Calu3 (cell line): Measurements from ENCODE around the gene ZDHHC11B. TPM values are rescaled to one million over a fixed set of nuclear protein-coding genes. Genes with fewer than 3 reads are reported as not detected.

Experiments
- BruUV-seq: library from RNA; stranded (reverse); fragments of 400-500 nt; replicated peaks from 2 replicates; lab custom pipeline; 2021; lab: Mats Ljungman, UMichigan
- CTCF ChIA-PET: fragments of 300-600 bp; sonication (Branson Sonifier 250); formaldehyde crosslinking; loops from one replicate; lab custom pipeline; 2022; ENCODE audit warnings: antibody characterized with exemption; lab: Charles Lee
- DNase-seq: peaks from one replicate; pipeline ENCODE4 v3.0.0; 2022
- H3K27ac Mint-ChIP-seq: one replicate; pipeline ENCODE4 v1.8.0; 2022; ENCODE audit warnings: mixed read lengths; ENCODE audit not compliant: unreplicated experiment
- H3K27me3 Mint-ChIP-seq: one replicate; pipeline ENCODE4 v1.8.0; 2022; ENCODE audit warnings: mixed read lengths; ENCODE audit not compliant: unreplicated experiment
- H3K36me3 Mint-ChIP-seq: one replicate; pipeline ENCODE4 v1.8.0; 2022; ENCODE audit warnings: mild to moderate bottlenecking, moderate library complexity, mixed read lengths; ENCODE audit not compliant: insufficient read depth, unreplicated experiment
- H3K4me1 Mint-ChIP-seq: one replicate; pipeline ENCODE4 v1.8.0; 2022; ENCODE audit warnings: mild to moderate bottlenecking, low read depth, mixed read lengths; ENCODE audit not compliant: unreplicated experiment
- H3K4me3 Mint-ChIP-seq: one replicate; pipeline ENCODE4 v1.8.0; 2022; ENCODE audit warnings: mild to moderate bottlenecking, low read depth, moderate library complexity, mixed read lengths; ENCODE audit not compliant: unreplicated experiment
- H3K9me3 Mint-ChIP-seq: one replicate; pipeline ENCODE4 v1.8.0; 2022; ENCODE audit warnings: low read depth, mixed read lengths; ENCODE audit not compliant: unreplicated experiment
- intact Hi-C: fragments of 100-400 bp; cut with micrococcal nuclease; formaldehyde crosslinking; loops from one replicate; pipeline ENCODE4 v1.10.0; 2022; ENCODE audit not compliant: unreplicated experiment
- total RNA-seq: library from RNA; stranded (reverse); gene quantifications from 2 replicates; pipeline ENCODE4 v1.2.3, GENCODE V29; 2022
- TF ChIP-seq, protein P1 (sequence below): fragments of 200-600 bp; IDR thresholded peaks from one replicate; pipeline ENCODE4 v1.8.0; 2022; ENCODE audit warnings: antibody characterized with exemption; ENCODE audit not compliant: unreplicated experiment

Gene ZDHHC11B
- total RNA-seq, 1 experiment from 2014 or later = 3.0 TPM

DNA sequence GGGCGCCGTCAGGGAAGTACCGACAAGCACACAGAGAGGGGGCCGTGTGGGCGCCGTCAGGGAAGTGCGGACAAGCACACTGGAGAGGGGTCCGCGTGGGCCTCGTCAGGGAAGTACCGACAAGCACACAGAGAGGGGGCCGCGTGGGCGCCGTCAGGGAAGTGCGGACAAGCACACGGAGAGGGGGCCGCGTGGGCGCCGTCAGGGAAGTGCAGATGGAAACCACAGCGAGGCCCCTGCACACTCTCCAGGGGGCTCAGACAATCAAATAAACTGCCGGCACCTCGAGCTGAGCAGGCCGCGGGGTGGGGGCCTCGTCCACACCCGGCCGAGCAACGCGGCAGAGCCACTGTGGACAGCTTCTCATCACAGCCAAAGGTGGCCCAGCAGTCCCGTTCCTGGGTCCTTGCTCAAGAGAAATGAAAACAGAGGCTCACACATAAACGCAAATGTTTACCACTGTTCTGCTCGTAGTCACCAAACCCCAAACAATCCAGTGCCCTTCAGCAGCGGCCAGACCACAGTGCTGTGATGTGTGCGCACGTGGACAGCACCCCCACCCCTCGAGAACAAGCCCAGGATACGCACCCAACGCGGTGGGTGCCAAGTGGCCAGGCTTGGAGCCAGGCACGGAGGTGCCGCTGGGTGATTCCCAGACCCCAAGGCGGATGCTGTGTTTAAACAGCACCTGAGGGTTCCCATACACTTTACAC lies 116.1 kb downstream of the ZDHHC11B start:
- H3K27me3 Mint-ChIP-seq = no peaks in the 10 kb centered on the region
- BruUV-seq = no TSS peak
- no peak overlapping the region for H3K4me3 Mint-ChIP-seq
- DNase-seq = no peak
- CTCF ChIA-PET = no interaction called here
- no peak overlapping the region for H3K27ac Mint-ChIP-seq
- no peaks in the 10 kb centered on the region for H3K9me3 Mint-ChIP-seq
- H3K4me1 Mint-ChIP-seq = peaks cover 10% of the 10 kb centered on the region
- TF ChIP-seq, protein P1, sequence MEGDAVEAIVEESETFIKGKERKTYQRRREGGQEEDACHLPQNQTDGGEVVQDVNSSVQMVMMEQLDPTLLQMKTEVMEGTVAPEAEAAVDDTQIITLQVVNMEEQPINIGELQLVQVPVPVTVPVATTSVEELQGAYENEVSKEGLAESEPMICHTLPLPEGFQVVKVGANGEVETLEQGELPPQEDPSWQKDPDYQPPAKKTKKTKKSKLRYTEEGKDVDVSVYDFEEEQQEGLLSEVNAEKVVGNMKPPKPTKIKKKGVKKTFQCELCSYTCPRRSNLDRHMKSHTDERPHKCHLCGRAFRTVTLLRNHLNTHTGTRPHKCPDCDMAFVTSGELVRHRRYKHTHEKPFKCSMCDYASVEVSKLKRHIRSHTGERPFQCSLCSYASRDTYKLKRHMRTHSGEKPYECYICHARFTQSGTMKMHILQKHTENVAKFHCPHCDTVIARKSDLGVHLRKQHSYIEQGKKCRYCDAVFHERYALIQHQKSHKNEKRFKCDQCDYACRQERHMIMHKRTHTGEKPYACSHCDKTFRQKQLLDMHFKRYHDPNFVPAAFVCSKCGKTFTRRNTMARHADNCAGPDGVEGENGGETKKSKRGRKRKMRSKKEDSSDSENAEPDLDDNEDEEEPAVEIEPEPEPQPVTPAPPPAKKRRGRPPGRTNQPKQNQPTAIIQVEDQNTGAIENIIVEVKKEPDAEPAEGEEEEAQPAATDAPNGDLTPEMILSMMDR = no peak
- H3K36me3 Mint-ChIP-seq = peaks cover 60% of the 10 kb centered on the region
- intact Hi-C loops = no loop called here

DNA sequence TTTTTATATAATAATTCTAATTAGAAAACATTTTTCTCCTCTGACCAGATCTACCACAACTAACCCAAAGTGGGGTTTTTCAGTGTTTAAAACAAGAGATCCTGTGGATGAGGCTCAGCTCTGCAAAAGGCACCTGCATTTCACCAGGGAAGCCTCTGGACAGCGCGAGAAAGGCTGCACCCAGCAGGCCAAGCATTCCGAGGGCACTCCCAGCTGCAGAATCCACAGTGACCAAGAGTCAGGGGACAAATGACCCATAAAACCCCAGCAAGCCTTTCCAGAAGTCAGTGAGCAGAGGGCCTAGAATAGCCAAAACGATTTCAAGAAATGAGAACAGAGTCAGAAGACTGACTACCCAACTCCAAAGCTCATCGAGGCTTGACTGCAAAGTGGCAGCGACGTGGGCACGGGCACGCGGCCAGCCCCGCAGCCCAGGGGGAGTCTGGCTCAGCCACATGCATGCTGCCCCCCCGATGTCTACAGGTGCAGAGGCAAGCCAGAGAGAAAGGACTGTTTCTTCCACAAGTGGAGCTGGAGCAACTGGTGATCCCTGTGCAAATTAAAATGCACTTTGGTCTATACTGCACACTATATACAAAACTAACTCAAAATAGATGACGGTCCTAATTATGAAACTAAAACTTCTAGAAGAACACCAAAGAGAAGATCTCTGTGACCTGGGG lies 117.6 kb downstream of the ZDHHC11B start:
- CTCF ChIA-PET = no interaction called here
- intact Hi-C loops = no loop called here
- no TSS peak for BruUV-seq

DNA sequence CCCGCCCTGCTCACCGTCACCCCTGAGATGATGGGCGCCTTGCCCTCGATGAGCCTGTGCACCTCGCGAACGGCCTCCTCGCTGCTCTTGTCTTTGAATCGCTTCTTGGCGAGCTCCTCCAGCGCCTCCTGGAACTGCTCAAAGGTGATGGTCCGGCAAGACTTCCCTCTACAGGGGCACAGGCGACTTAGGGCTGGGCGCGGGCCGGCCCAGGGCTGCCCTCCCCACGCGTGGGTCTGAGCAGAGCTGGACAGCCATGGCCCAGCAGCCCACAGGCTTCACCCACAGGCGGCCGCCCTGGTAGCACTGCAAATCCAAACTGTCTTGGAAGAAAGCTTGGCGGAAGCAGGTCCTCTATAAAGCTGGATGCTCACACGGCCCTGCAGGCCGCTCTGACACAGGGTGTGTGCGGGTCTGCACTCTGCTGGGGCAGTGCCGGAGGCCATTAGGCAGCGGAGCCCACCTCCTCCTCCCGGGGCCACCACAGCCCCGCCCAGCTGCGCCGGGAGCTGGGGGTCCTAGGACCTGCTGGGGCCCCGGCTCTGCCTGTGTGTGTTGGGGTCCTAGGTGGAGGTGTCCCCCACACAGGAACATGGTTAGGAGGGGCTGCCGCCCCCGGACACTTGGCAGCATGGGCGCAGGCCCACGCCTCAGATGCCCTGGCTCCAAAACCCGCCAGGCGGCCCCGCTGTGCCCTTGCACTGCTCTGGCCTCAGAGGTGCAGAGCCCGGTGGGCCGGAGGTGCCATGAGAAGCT lies 118.4 kb downstream of the ZDHHC11B start:
- Mint-ChIP-seq H3K9me3 (no peaks in the 10 kb centered on the region), H3K27me3 (no peaks in the 10 kb centered on the region), H3K4me1 (no peaks in the 10 kb centered on the region), H3K27ac (no peak overlapping the region), H3K4me3 (no peak overlapping the region), H3K36me3 (peaks cover 50% of the 10 kb centered on the region)
- no peak for DNase-seq
- intact Hi-C loops = no loop called here
- BruUV-seq = no TSS peak
- CTCF ChIA-PET = no interaction called here
- TF ChIP-seq, protein P1 = no peak

More for the DNA sequence above, 117.6 kb downstream of the ZDHHC11B start:
- Mint-ChIP-seq H3K4me1 (no peaks in the 10 kb centered on the region), H3K9me3 (no peaks in the 10 kb centered on the region), H3K27ac (no peak overlapping the region), H3K36me3 (peaks cover 50% of the 10 kb centered on the region), H3K27me3 (no peaks in the 10 kb centered on the region), H3K4me3 (no peak overlapping the region)
- DNase-seq = no peak
- TF ChIP-seq, protein P1 = no peak

DNA sequence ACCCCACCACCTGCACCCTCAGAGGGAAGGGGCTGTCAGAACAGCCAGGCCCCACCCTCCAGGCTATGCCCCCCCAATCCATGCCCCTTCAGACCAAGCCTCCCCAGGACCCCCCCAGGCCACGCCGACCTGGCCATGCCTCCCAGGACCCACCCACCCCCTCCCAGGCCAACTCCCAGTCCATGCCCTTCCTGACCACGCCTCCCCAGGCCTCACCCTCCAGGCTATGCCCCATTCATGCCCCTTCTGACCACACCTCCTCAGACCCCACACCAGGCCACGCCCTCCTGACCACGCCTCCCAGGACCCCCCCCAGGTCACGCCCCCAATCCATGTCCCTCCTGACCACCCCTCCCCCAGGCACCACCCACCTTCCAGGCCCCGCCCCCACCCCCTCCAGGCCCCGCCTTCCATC lies 119.0 kb downstream of the ZDHHC11B start:
- CTCF ChIA-PET = no interaction called here
- Mint-ChIP-seq H3K27me3 (no peaks in the 10 kb centered on the region), H3K4me3 (no peak overlapping the region), H3K36me3 (peaks cover 53% of the 10 kb centered on the region), H3K9me3 (no peaks in the 10 kb centered on the region), H3K4me1 (no peaks in the 10 kb centered on the region), H3K27ac (no peak overlapping the region)
- intact Hi-C loops = no loop called here
- no TSS peak for BruUV-seq
- DNase-seq = no peak
- TF ChIP-seq, protein P1 = no peak
